Mammary epithelial cell (primary cell): ENCODE results near the gene ICA1.

Source experiments
- EZH2 ChIP-seq: IDR thresholded peaks from 2 replicates; pipeline ENCODE4 v1.6.1; 2012; ENCODE audit warnings: low read length, inconsistent platforms, borderline replicate concordance
- TF ChIP-seq, protein P1 (sequence below), 2 donors: IDR thresholded peaks in 1 of 2; conservative IDR thresholded peaks in 1 of 2; 2 replicates each; pipeline ENCODE4 v1.5.1; 2011 to 2012; ENCODE audit warnings: inconsistent platforms in 2 of 2, low read length in 2 of 2, mild to moderate bottlenecking in 2 of 2, control low read depth in 1 of 2, low read depth in 1 of 2; ENCODE audit not compliant: insufficient read depth in 1 of 2; ENCODE audit errors: extremely low read depth in 1 of 2

DNA sequence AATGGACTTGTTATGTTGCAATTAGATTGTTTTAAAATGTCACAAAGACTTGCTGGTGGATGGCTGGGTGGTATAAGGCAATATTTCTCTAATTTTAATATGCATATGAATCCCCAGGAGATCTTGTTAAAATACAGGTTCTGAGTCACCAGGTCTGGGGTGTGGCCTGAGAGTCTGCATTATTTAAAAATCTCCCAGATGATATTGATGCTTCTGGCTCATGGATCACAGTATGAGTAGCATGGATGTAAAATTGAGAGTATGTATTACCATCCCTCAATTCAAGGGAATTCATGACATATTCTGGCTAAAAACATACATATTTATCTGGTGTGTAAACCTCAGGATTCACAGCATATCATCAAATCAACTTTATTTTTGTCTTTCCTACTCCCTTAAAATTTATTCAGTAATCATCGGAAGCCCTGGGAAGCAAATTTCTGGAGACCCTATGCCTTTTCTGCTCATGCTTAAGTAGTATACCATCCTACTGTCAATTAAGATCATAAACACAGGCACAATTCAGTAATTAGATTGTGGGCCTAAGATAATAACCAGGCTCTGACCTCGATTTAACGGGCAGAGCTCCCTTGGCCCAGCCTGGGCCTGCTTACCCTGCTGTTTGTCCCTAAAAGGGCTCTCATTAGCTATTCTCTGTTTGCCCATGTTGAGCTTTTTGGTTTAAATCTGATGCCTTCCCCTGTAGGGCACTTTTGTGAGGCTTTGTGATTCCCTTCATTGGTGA is 29.6 kb upstream of the ICA1 start:
- TF ChIP-seq, protein P1, sequence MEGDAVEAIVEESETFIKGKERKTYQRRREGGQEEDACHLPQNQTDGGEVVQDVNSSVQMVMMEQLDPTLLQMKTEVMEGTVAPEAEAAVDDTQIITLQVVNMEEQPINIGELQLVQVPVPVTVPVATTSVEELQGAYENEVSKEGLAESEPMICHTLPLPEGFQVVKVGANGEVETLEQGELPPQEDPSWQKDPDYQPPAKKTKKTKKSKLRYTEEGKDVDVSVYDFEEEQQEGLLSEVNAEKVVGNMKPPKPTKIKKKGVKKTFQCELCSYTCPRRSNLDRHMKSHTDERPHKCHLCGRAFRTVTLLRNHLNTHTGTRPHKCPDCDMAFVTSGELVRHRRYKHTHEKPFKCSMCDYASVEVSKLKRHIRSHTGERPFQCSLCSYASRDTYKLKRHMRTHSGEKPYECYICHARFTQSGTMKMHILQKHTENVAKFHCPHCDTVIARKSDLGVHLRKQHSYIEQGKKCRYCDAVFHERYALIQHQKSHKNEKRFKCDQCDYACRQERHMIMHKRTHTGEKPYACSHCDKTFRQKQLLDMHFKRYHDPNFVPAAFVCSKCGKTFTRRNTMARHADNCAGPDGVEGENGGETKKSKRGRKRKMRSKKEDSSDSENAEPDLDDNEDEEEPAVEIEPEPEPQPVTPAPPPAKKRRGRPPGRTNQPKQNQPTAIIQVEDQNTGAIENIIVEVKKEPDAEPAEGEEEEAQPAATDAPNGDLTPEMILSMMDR (conservative IDR thresholded peaks at IDR 0.05 in 1 of 2, IDR thresholded peaks at IDR 0.05 in 1 of 2; ENCODE audit: extremely low read depth in 1 of 2, insufficient read depth in 1 of 2, low read depth in 1 of 2, low read length in 2 of 2) = no peak
- TF ChIP-seq EZH2 = no peak
